ENCODE measurements around the gene SMIM21. TPM values are rescaled to one million over a fixed set of nuclear protein-coding genes. Genes with fewer than 3 reads are reported as not detected.

SMIM21 gene
- total RNA-seq, 1 experiment from 2014 or later = not detected

- H3K9me3 ChIP-seq = no peaks in the 10 kb centered on the region
- no peaks in the 10 kb centered on the region for H3K4me1 Mint-ChIP-seq (ENCODE audit: low read depth, unreplicated experiment)
- no peaks in the 10 kb centered on the region for H3K27me3 Mint-ChIP-seq (ENCODE audit: insufficient read depth, unreplicated experiment)
- intact Hi-C loops (cut with micrococcal nuclease; ENCODE audit: unreplicated experiment) = no loop called here
- CTCF ChIA-PET = no interaction called here
- no peak for TF ChIP-seq CTCF (IDR thresholded peaks at IDR 0.05; ENCODE audit: insufficient read depth in 1 of 2, low read depth in 1 of 2, low read length in 1 of 2, severe bottlenecking in 1 of 2, unreplicated experiment in 1 of 2)
- H3K27me3 ChIP-seq (replicated peaks; ENCODE audit: control insufficient read depth, insufficient read depth, low read length) = no peaks in the 10 kb centered on the region
- no peak overlapping the region for H3K4me3 Mint-ChIP-seq (ENCODE audit: unreplicated experiment)
- no peak for DNase-seq
- peaks cover 8% of the 10 kb centered on the region for H3K9me3 Mint-ChIP-seq (ENCODE audit: unreplicated experiment)
- H3K4me1 ChIP-seq = no peaks in the 10 kb centered on the region
- POLR2A ChIA-PET = no interaction called here
- no peak overlapping the region for H3K27ac Mint-ChIP-seq (ENCODE audit: unreplicated experiment)
- H3K36me3 Mint-ChIP-seq (ENCODE audit: insufficient read depth, unreplicated experiment) = no peaks in the 10 kb centered on the region
- BruUV-seq (replicated peaks) = no TSS peak
- no peaks in the 10 kb centered on the region for H3K36me3 ChIP-seq (ENCODE audit: control insufficient read depth, insufficient read depth, low read length)
- H3K4me3 ChIP-seq (ENCODE audit: low read depth, low read length) = no peak overlapping the region
Measured at GRCh38 chr18:75369026-75369721, 58.3 kb downstream of the SMIM21 start.

GRCh38 chr18:75365837-75366236 lies 61.7 kb downstream of the SMIM21 start:
- no TSS peak for BruUV-seq (replicated peaks)
- Mint-ChIP-seq H3K27ac (ENCODE audit: unreplicated experiment) (no peak overlapping the region), H3K36me3 (ENCODE audit: insufficient read depth, unreplicated experiment) (no peaks in the 10 kb centered on the region), H3K9me3 (ENCODE audit: unreplicated experiment) (peaks cover 2% of the 10 kb centered on the region), H3K27me3 (ENCODE audit: insufficient read depth, unreplicated experiment) (no peaks in the 10 kb centered on the region), H3K4me3 (ENCODE audit: unreplicated experiment) (no peak overlapping the region), H3K4me1 (ENCODE audit: low read depth, unreplicated experiment) (no peaks in the 10 kb centered on the region)
- CTCF ChIA-PET = no interaction called here
- intact Hi-C loops (cut with micrococcal nuclease; ENCODE audit: unreplicated experiment) = no loop called here
- no peaks in the 10 kb centered on the region for H3K27me3 ChIP-seq (replicated peaks; ENCODE audit: control insufficient read depth, insufficient read depth, low read length)
- TF ChIP-seq CTCF (IDR thresholded peaks at IDR 0.05; ENCODE audit: insufficient read depth in 1 of 2, low read depth in 1 of 2, low read length in 1 of 2, severe bottlenecking in 1 of 2, unreplicated experiment in 1 of 2) = no peak
- no peak for DNase-seq
- no peaks in the 10 kb centered on the region for H3K4me1 ChIP-seq
- no peaks in the 10 kb centered on the region for H3K36me3 ChIP-seq (ENCODE audit: control insufficient read depth, insufficient read depth, low read length)
- H3K4me3 ChIP-seq (ENCODE audit: low read depth, low read length) = no peak overlapping the region
- H3K9me3 ChIP-seq = no peaks in the 10 kb centered on the region
- POLR2A ChIA-PET = no interaction called here

GRCh38 chr18:75365254-75365629 lies 62.3 kb downstream of the SMIM21 start:
- H3K4me1 ChIP-seq = no peaks in the 10 kb centered on the region
- CTCF ChIA-PET = no interaction called here
- intact Hi-C loops (cut with micrococcal nuclease; ENCODE audit: unreplicated experiment) = no loop called here
- no peak for DNase-seq
- no peak overlapping the region for H3K4me3 ChIP-seq (ENCODE audit: low read depth, low read length)
- H3K4me3 Mint-ChIP-seq (ENCODE audit: unreplicated experiment) = no peak overlapping the region
- TF ChIP-seq CTCF (IDR thresholded peaks at IDR 0.05; ENCODE audit: insufficient read depth in 1 of 2, low read depth in 1 of 2, low read length in 1 of 2, severe bottlenecking in 1 of 2, unreplicated experiment in 1 of 2) = no peak
- no TSS peak for BruUV-seq (replicated peaks)
- no peaks in the 10 kb centered on the region for H3K9me3 Mint-ChIP-seq (ENCODE audit: unreplicated experiment)
- H3K4me1 Mint-ChIP-seq (ENCODE audit: low read depth, unreplicated experiment) = no peaks in the 10 kb centered on the region
- POLR2A ChIA-PET = no interaction called here
- no peaks in the 10 kb centered on the region for H3K36me3 ChIP-seq (ENCODE audit: control insufficient read depth, insufficient read depth, low read length)
- no peaks in the 10 kb centered on the region for H3K27me3 ChIP-seq (replicated peaks; ENCODE audit: control insufficient read depth, insufficient read depth, low read length)
- no peaks in the 10 kb centered on the region for H3K27me3 Mint-ChIP-seq (ENCODE audit: insufficient read depth, unreplicated experiment)
- no peaks in the 10 kb centered on the region for H3K36me3 Mint-ChIP-seq (ENCODE audit: insufficient read depth, unreplicated experiment)
- H3K9me3 ChIP-seq = no peaks in the 10 kb centered on the region
- no peak overlapping the region for H3K27ac Mint-ChIP-seq (ENCODE audit: unreplicated experiment)

Measured in Caco-2 (cell line).